Esophagus (tissue), 2 donors: ENCODE data around the gene ZNF684. TPM values are rescaled to one million over a fixed set of nuclear protein-coding genes. Genes with fewer than 3 reads are reported as not detected.

ENCODE experiments used
- H3K27ac ChIP-seq, 2 donors: one replicate each; pipeline ENCODE4 v1.5.1; 2013; ENCODE audit warnings: low read depth in 2 of 2, mild to moderate bottlenecking in 2 of 2, inconsistent platforms in 1 of 2, low read length in 1 of 2, moderate library complexity in 1 of 2
- H3K27me3 ChIP-seq, 2 donors: one replicate each; pipeline ENCODE4 v1.6.1; 2013; ENCODE audit warnings: low read length in 2 of 2, control low read depth in 1 of 2, mild to moderate bottlenecking in 1 of 2; ENCODE audit not compliant: insufficient read depth in 2 of 2, control insufficient read depth in 1 of 2
- H3K36me3 ChIP-seq, 2 donors: one replicate each; pipeline ENCODE4 v1.6.1; 2013; ENCODE audit warnings: low read length in 1 of 2; ENCODE audit not compliant: control insufficient read depth in 2 of 2, insufficient read depth in 2 of 2
- H3K4me1 ChIP-seq, 2 donors: one replicate each; pipeline ENCODE4 v1.6.1; 2013; ENCODE audit warnings: low read length in 1 of 2; ENCODE audit not compliant: control insufficient read depth in 2 of 2, insufficient read depth in 2 of 2
- H3K4me3 ChIP-seq, 2 donors: one replicate each; pipeline ENCODE4 v1.5.1; 2013; ENCODE audit warnings: low read length in 2 of 2, mild to moderate bottlenecking in 2 of 2, low read depth in 1 of 2, moderate library complexity in 1 of 2
- H3K9me3 ChIP-seq, 2 donors: one replicate each; pipeline ENCODE4 v1.6.1; 2013; ENCODE audit warnings: mild to moderate bottlenecking in 2 of 2, low read depth in 1 of 2, low read length in 1 of 2, moderate library complexity in 1 of 2; ENCODE audit not compliant: control insufficient read depth in 2 of 2, insufficient read depth in 1 of 2
- WGBS, 2 donors: extraction: QIAGEN DNeasy Blood & Tissue Kit; methylation state at CpG; one replicate each; pipeline ENCODE4 v1.1.7; 2013; 5-methylcytosine and 5-hydroxymethylcytosine counted together
- polyA plus RNA-seq, 2 donors: library from polyadenylated mRNA; stranded (reverse); fragments of 200-250 nt; gene quantifications; one replicate each; pipeline ENCODE4 v1.2.3, GENCODE V29; 2013
- donor health status: healthy with polysubstance abuse.
- donor health status: Bipolar disorder and iron deficiency.

Gene ZNF684
- polyA plus RNA-seq, 2 donors = 1.3 to 1.7 TPM

DNA sequence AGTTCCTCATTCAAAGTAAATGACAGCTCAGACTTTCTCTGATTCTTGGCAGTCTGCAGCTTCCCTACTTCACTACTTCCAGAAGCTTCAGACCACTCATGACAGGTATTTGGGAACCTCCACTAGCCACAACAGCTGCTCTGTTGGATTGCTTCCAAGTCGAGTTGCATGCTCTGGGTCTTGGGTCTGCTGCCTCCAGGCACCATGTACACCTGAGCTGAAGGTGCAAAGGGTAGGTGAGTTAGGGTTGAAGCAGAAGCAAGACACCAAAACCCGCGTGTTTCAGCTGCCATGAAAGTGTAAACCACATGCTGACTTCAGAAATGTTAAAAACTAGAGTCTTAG, 62.7 kb downstream of the ZNF684 start:
- Histone ChIP-seq H3K27ac (no peak overlapping the region), H3K9me3 (no peaks in the 10 kb centered on the region), H3K27me3 (no peaks in the 10 kb centered on the region), H3K4me1 (no peaks in the 10 kb centered on the region), H3K4me3 (no peak overlapping the region), H3K36me3 (no peaks in the 10 kb centered on the region)
- WGBS, 2 donors = 50 to 56% methylated on average over 3 of the region's 3 CpGs

DNA sequence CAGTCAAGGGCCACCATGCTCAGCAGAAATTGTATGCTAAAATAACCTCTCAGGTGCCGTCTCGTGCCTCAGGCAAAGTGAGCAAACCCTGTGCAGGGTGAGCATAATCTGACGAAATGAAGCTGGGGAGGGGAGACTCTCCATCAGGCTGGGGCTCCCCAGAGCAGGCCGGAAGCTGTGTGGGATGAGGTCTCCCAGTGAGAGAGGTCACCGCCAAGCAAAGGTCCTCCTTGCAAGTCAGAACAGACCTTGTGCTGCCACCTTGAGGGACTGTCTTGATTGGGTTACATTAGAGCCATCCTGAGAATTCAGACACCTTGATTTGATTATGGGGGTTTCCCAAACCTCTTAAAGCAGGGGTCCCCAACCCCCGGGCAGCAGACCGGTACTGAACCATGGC, 64.2 kb downstream of the ZNF684 start:
- H3K4me3 ChIP-seq = no peak overlapping the region
- no peak overlapping the region for H3K27ac ChIP-seq
- WGBS, 2 donors = 82 to 92% methylated on average over 7 of the region's 7 CpGs
- H3K9me3 ChIP-seq = no peaks in the 10 kb centered on the region
- no peaks in the 10 kb centered on the region for H3K36me3 ChIP-seq
- no peaks in the 10 kb centered on the region for H3K4me1 ChIP-seq
- no peaks in the 10 kb centered on the region for H3K27me3 ChIP-seq

Other genes with a start within 250 kb of the ZNF684 start
- 1 to 10 TPM in 1 of 2 donors, under 1 TPM in 1; 0.54 to 1.3 TPM for gene COL9A2, start 214.4 kb upstream of the ZNF684 start, polyA plus RNA-seq
- gene SMAP2, start 157.9 kb upstream of the ZNF684 start, polyA plus RNA-seq = 10 to 100 TPM in 1 of 2 donors, 1 to 10 TPM in 1; 9.1 to 14.2 TPM
- gene ZFP69B, start 81.2 kb upstream of the ZNF684 start, polyA plus RNA-seq = under 1 TPM; 0.46 to 0.49 TPM
- gene ZFP69, start 54.3 kb upstream of the ZNF684 start, polyA plus RNA-seq = 1 to 10 TPM; 1.4 to 3.1 TPM
- gene EXO5, start 22.9 kb upstream of the ZNF684 start, polyA plus RNA-seq = 1 to 10 TPM; 3.6 to 4.3 TPM
- gene RIMS3, start 134.0 kb downstream of the ZNF684 start, polyA plus RNA-seq = under 1 TPM; 0.35 to 0.56 TPM
- 10 to 100 TPM; 24.8 to 37.2 TPM for gene NFYC, start 160.1 kb downstream of the ZNF684 start, polyA plus RNA-seq